Endometrial microvascular endothelial cells (primary cell): Measurements from ENCODE around the gene CEP350. TPM values are rescaled to one million over a fixed set of nuclear protein-coding genes. Genes with fewer than 3 reads are reported as not detected.

ENCODE experiments used
- in situ Hi-C: cut with HindIII; loops from 2 replicates; pipeline ENCODE4 v1.10.0; 2017; ENCODE audit warnings: low sequenced_read_pairs, low pct_unique_long_range_greater_than_20kb; ENCODE audit errors: inconsistent ontology term
- total RNA-seq: library from RNA; depleted of rRNA; stranded (reverse); fragments of >200 nt; gene quantifications from one replicate; pipeline ENCODE4 v1.2.3, GENCODE V29; 2015; ENCODE audit errors: inconsistent ontology term

CEP350 gene, protein sequence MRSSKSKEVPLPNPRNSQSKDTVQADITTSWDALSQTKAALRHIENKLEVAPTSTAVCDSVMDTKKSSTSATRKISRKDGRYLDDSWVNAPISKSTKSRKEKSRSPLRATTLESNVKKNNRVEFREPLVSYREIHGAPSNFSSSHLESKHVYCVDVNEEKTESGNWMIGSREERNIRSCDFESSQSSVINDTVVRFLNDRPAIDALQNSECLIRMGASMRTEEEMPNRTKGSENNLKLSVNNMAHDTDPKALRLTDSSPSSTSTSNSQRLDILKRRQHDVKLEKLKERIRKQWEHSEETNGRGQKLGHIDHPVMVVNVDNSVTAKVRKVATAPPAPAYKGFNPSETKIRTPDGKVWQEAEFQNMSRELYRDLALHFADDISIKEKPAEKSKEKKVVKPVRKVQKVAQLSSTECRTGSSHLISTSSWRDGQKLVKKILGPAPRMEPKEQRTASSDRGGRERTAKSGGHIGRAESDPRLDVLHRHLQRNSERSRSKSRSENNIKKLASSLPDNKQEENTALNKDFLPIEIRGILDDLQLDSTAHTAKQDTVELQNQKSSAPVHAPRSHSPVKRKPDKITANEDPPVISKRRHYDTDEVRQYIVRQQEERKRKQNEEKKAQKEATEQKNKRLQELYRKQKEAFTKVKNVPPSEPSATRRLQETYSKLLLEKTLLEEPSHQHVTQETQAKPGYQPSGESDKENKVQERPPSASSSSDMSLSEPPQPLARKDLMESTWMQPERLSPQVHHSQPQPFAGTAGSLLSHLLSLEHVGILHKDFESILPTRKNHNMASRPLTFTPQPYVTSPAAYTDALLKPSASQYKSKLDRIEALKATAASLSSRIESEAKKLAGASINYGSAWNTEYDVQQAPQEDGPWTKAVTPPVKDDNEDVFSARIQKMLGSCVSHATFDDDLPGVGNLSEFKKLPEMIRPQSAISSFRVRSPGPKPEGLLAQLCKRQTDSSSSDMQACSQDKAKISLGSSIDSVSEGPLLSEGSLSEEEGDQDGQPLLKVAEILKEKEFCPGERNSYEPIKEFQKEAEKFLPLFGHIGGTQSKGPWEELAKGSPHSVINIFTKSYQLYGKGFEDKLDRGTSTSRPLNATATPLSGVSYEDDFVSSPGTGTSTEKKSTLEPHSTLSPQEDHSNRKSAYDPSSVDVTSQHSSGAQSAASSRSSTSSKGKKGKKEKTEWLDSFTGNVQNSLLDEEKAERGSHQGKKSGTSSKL (N-terminal part only)
- total RNA-seq, result 28.1 TPM

DNA sequence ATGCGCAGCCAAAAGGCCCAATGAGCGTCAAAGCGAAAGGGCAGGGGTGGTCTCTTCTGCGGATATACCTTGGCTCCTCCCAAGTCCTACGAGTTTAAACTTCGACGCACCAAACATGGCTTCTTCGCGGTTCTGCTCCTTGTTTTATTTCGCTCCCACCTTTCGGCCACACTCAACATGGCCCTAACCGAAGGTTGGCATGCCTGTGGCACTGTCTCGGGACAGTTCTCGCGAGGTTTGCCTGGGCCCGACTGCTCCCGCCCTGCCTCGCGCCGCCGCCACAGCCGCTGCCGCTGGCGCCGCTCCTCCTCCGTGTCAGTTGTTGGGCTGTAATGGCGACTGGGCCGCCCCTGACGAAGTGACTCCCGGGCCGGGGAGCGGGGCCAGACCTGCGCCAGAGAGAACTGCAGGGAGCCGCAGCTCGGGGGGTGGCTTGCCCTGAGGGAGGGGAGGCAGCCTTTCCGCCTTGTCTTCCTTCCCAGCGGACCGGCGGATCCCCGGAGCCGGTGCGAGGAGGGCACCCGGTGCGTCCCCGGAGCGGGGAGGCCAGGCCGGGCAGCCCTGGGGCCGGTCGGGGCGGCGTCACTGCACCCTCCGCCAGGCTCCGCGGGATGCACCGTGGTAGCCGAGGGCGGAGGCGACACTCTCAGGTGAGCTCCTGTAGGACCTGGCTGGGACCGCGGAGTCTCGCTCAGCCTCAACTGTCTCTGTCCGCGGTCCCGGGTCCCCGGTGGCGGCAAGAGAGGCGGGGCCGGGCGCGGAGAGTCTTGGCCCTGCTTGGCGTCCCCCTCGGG, at the start of gene CEP350:
Gene CEP350 (plus strand): TSS at position 318 of the 794 bp plus-strand sequence. CDS start 31,372 bp downstream, outside the sequence.
- in situ Hi-C loops, result no loop called here

DNA sequence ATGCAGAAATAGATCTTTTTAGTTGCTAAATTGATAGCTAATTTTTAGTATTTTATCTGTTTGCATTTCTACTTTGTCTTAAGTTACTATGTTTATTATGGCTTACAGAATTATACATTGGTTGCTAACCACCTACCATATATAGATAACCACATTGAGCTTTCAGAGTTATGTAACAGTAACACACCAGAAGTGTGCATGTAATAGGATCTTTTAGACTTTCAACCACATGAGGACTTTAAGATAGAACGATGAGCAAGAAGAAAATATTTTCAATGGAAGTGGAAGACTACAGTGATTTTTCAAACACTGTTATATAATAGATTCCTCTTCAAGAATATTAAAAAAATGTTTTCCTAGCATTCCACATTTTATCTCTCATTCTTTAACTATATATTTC, 43.7 kb upstream of the CEP350 start:
- in situ Hi-C loops, result no loop called here

DNA sequence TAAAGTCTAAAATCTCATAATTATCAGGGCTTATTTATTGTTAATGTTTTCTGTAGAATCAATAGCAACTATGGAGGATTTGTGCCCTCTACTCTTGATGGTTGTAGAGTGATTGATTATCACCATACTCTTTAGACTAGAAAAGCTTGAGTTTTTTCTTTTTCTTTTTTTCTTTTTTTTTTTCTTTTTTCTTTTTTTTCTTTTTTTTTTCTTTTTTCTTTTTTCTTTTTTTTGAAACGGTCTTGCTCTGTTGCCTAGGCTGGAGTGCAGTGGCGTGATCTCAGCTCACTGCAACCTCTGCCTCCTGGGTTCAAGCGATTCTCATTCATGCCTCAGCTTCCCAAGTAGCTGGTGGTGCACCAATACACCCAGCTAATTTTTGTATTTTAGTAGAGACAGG, 42.8 kb upstream of the CEP350 start:
- in situ Hi-C loops, result no loop called here

DNA sequence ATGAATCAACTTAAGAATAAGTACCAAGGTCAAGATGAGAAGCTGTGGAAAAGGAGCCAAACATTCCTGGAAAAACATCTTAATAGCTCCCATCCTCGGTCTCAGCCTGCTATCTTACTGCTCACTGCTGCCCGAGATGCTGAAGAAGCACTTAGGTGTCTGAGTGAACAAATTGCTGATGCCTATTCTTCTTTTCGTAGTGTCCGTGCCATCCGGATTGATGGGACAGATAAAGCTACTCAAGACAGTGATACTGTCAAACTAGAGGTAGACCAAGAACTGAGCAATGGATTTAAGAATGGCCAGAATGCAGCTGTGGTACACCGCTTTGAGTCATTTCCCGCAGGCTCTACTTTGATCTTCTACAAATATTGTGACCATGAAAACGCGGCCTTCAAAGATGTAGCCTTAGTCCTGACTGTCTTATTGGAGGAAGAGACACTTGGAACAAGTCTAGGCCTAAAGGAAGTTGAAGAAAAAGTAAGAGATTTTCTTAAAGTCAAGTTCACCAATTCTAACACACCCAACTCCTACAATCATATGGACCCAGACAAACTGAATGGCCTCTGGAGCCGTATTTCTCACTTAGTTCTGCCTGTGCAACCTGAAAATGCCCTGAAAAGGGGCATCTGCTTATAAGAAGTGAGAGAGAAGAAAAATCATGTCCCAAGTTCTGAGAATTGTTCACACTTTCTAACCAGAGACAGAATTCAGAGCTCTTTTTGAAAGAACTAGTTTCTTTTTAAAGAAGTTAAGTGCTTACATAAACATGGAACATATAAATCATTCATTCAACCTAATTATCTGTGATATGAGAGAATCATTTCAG, 36.8 kb upstream of the CEP350 start:
- in situ Hi-C loops, result no loop called here

DNA sequence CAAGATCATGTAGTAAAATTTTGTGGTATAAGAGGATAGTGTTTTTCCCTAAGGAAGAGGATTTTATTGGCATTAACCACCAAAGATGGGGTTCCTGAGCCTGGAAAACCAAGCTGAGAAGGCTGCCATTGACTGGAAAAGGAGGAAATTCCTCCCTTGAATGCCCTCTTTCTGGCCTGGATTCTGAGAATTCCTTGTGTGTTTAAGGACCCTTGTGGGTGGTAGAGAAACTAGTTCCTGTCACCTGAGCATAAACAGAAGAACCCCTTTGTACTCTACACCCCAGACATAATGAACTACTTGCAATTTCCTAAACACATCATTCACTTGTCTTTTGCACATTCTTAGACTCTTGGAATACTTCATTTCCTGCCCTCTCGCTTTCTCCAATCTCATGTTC, 33.1 kb upstream of the CEP350 start:
- in situ Hi-C loops, result no loop called here

DNA sequence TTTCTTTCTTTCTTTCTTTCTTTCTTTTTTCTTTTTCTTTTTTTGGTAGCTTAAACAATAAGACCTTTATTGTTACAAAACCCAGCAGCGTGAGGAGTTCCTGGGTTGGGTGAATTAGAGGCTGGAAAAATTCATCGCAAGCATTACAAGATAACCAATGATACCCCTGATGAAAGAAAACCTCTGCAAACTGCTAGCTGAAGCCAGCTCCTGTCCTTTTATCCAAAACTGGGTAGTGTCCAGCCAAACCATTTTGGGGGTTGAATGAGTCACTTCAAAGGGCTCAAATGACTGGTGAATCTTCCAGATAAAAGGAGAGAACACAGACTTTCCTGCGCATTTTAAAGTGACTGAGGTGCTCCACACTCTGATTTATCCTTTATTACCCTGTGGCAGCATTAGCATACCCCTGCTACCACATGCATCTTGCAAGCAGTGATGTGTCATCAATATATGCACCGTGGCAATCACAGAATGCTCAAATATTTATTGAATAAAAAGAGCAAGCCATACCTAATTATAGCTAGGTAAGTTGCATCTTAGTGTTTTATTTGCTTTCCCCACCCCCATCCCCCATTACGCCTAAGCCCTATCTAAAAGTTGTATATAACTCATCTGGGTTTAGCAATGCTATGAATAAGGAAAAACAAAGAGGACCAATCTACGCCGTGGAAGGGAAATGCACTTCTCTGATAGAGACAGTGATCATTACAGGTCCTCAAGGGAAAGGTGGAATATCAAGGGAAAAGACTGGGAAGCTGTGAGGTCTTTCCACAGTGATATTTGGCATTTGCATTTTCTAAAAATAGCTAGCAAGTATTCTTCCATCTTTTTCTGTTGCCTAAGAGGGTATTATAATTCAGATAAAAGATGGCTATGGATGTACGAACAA, 32.4 kb upstream of the CEP350 start:
- in situ Hi-C loops, result no loop called here

DNA sequence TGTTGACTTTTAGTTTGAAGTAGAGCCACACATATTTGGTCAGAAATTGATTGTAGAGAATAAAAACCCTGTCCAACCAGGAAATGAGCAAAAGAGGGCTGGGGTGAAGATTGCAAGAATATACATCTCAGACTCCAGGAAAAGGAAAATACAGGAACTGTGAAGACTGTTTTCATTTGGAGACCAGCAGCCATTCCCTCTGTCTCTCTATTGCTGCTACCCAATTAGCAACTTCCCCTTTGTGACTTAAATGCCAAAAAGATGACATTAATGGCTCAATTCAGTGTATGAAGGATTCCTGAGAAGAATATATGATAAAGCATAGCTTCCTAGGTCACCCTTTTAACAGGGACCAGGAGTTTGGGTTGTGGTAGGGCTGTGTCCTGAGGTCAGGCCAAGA, 31.6 kb upstream of the CEP350 start:
- in situ Hi-C loops, result no loop called here

DNA sequence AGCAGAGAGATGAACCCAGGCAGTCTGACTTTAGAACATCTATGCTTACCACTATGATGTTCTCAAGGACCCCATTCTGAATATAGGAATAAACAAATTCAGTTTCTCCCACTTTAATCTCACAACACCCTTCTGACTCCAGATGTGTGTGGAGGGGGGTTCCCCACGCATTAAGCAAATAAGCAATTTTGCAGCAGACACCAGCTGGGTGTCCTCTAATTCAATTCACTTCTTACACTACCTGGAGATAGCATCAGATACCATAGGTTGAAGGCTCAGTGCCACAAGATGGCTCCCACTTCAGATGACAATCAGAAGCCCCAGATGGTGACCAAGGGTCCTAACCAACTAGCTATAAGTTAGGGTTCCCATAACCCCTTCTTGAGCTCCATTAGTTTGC, 30.3 kb upstream of the CEP350 start:
- in situ Hi-C loops, result no loop called here

DNA sequence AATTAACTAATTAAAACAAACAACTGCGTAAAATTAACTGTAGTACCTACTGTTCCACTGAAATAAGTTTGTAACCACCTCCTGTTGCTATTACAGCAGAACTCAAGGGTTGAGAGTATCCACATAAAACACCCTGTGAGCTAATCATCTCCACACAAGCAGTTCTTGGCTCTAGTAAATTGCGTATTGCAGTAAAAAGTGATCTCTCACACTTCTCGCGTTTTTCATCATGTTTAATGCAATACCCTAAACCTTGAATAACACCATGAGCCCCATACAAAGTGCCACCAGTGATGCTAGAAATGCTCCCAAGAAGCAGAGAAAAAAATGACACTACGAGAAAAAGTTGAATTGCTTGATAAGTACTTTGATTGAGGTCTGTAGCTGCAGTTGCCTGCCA, 29.3 kb upstream of the CEP350 start:
- in situ Hi-C loops, result no loop called here

DNA sequence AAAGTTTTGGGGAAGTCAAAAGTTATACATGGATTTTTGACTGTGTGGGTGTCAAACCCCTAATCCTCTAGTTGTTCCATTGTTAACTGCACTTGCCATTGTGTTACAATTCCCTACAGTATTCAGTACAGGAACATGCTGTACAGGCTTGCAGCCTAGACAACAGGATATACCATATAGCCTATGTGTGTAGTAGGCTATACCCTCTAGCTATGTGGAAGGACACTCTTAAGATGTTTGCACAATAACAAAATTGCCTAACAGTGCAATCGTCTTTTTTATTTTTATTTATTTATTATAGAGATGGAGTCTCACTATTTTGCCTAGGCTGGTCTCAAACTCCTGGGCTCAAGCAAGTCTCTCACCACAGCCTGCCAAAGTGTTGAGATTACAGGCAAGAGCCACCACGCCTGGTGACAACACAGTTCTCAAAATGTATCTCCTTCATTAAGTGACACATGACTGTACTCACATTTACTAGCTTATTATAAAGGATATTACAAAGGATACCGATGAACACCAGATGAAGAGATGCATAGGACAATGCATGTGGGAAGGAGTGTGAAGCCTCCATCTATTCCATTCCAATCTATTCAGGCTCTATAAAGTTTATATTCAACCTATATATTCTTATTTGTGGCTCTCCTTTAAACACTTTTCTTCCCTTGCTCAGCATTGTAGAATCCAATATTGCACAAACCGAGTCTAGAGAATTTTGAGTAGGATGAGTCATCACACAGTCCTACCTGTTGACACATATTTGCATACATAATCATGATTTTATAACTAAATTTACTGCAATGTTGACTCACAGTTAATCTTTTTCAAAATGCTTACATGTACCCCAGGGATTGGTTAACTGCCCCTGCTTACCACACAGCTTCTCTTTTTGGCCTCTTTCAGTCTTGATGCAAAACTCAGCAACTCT, 28.4 kb upstream of the CEP350 start:
- in situ Hi-C loops, result no loop called here

DNA sequence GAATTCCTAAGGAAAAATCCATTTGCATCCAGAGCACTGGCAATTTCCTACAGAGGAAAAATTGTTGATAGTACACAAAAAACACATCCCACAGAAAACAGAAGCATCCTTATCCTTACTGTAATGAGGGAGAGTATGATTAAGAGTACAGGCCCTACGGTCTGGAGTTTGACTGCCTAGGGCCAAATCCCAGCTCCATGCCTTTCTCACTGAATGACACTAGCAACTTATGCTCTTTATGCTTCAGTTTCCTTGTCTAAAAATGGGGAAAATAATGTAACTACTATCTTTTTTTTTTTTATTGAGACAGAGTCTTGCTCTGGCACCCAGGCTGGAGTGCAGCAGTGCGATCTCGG, 27.8 kb upstream of the CEP350 start:
- in situ Hi-C loops, result no loop called here

DNA sequence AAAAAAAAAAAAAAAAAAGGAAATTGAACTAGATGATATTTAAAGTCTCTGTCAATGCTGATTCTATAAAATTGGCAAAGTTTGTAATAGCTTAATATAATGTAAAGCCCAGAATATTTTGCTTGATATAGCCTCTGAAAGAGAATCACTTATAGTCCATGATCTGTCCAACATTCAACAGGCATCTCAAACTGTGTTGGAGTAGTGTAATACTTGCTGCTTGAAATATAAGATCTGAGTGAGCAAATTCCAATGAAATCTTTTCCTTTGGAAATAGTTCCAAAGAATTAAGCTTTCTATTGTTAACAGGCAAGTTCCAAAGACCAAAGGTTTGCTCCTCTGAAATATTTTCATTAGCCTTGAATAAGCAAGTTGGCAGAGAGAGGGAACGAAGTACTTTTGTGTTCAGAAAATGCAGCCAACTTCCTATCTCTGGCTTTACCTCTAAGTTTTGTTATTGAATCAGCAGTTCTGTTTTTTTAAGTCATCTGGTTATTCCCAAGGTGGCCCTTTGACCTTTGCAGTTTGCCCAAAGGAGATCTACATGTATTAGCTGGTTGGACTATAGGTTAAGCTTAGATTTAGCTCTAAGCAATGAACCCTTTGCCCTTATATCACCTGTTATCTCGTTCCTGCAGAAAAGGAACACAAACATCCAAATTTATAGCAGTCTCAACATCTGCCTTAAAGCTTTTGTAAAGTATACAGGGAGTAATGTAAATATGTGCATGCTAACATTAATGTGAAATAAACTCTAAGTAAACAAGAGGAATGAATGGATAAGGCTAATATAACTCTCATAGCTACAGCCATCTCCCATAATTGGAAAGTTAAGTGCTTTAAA, 24.4 kb upstream of the CEP350 start:
- in situ Hi-C loops, result no loop called here

DNA sequence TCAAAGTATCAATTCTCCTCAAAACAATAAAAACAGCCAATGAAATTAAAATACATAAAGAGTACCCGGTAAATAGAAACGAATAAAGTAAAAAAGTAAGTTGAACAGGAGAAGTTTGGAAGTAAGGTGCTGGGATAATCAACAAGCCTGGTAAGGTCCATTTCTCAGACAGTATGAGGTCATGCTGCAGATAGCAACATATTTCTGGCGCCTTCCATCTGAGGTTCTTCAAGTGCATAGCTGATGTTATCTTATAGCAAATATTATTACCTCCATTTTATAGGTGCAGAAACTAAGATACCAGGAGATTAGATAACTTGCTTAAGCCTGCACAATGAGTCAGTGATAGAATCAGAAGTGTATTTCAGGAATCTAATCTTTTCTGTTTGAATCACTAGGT, 23.7 kb upstream of the CEP350 start:
- in situ Hi-C loops, result no loop called here

DNA sequence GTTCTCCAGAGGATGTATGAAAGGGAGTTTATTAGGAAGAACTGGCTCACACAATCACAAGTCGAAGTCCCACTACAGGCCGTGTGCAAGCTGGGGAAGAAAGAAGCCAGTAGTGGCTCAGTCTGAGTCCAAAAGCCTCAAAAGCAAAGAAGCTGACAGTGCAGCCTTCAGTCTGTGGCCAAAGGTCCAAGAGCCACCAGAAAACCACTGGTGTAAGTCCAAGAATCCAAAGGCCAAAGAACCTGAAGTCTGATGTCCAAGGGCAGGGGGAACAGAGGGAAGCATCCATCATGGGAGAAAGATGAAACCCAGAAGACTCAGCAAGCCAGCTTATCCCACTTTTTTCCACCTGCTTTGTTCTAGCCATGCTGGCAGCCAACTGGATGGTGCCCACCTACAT, 21.4 kb upstream of the CEP350 start:
- in situ Hi-C loops, result no loop called here

DNA sequence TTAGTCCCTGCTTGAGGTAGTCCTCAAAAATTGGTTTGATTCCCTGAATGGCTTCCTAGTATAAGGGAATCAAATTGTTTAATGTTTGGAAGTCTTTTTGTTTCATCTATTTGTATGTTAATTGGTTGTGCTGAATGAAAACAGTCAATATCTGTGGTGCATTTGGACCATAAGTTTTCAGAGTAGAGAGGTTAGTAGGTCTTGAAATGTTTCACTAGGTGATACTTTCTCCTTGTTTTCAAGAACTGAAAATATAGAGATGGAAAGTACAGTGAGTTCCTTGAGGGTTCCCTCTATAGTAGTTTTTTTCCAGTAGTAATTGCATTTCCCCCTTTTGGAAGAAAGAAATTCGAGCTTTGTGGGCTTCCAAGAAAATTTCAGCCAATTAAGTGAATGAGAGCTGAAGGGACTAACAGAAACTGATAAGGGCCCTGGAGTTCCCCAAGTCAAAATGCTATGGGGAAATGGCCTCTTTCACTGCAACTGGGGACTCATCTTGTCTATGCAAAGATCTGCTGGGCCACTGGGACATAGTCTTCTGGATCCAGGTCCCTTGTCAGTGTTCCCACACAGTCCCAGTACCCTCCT, 18.6 kb upstream of the CEP350 start:
- in situ Hi-C loops, result no loop called here
